GM21529 (cell line): Measurements from ENCODE around the gene LY86.

Experiments used
- ATAC-seq: cut with Tn5 transposase; IDR thresholded peaks from one replicate; pipeline ENCODE4 v1.9.1; 2021; ENCODE audit not compliant: unreplicated experiment

LY86 gene

DNA sequence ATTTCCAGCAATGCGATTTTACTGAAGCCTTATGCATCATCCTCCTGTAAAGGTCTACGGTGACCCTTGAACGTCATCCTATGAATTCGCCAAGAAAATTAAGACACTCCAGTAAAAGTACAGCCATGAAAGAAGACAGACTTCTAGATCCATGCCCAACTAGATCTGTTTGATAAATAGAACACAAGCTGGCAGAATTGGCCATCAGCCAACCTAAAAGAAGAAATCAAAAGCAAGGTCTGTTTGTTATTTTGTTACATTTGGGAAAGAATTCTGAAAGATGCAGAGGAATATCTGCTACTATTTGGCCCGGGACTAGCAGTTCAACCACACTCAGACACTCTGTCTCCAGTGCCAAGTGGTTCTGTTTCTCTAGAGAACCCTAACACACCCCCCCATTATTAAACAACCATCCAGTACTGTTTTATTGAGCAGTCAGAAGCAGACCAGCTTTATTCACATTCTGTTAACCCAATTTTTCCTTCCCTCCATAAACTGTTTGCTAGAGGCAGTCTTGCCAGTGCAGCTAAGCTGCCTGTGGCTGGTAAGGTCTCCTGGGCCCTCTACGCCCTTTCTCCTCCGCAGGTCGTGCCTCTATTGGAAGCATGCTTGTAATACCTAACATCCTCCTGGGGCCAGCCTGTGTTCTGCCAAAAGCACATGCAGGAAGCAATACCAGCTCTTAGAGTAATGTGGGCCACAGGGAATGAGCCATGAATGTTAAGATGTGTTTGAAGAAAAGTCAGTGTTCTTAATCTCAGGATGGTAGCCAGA, 30.7 kb downstream of the LY86 start:
- ATAC-seq, result no peak

DNA sequence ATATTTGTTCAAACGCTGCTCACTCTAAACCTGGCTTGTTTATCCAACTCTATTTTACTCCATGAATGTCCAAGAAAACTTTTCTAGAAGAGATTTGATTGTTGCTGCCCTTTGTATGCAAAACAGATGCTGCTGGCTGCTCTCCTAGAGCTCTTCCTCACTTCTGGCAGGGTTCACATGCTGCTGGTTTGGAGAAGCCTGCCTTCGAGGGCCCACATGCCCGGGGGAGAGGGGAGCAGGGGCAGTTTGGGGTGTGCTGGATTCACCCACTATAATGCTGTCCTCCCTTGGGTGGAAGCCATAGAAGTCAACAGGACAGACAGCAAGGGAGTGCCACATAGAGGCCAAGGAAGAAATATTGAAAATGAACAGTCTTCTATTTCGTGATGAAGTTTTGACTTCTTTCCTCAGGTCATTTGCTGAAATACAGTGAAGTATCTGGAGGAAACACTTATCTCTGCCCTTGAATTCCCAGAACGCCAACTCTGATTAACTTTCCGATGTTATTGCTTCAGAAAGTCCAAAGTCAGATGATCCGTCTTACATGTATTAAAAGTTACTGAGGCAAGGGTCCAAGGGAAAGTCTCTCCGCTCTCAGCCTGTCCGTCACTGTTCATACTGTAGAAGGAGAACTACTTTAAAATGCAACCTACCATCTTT, 32.4 kb downstream of the LY86 start:
- no peak for ATAC-seq

DNA sequence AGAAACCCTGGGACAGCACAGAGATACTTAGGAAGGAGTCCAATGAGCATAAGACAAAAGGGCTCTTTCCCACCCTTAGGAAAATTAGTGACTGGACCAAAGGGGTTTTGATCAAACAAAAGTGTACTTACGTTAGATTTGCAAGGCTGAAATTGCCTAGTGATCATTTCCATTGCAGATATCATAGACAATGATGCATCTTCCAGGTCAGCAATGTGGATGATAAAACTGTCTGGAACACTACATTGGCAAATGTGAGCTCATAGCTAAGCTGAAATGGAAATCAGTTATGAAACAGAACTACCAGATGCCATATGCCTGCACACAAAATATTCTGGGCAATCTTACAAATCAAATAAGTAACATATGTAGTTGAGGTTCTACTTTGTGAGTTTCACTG, 34.0 kb downstream of the LY86 start:
- no peak for ATAC-seq

DNA sequence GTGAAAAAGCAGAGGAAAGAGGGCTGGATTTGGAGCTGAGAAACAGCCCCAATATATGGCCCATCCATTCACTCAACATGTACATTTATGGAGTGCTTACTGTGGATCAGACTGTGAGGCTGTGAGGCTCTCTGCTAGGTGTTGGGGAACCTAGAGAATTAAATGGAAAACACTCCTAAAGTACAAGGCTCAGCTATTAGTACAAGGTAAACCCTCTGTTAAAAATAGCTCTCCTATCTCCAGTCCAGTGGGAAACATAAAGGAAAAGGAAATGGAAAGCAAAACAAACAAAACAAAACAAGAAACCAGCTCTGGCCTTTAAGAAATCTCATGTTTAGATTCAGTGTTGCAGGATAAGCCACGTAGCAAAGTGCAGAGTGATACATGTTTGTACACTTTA, 35.0 kb downstream of the LY86 start:
- no peak for ATAC-seq

DNA sequence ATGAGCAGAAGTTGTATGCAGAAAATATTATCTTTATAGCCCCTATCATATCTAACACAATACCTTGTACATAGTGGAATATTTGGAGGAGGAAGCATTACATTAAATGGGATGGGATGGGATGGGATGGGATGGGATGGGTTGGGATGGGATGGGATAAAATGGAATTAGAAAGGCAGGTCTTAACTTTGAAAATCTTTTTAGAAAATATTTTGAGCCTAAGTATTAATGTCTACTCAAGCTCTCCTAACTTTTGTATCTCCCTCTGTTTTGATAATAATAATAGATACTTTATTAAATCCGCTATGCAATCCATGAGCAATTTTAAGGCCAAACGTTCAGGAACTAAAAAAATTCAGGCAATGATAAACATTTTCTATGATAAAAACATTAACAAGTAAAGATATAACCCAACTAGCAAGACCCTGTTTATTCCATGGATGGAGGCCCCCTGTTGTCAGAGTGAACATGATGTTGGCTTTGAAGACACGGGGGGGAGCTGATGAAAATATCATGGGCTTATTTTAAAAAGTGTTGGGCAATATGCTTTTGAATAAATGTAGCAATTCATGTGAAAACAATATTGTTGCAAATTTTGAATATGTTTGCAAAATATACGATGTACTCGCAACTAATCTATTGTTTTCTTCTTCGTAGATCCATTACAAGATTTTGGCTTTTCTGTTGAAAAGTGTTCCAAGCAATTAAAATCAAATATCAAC, 35.9 kb downstream of the LY86 start:
- no peak for ATAC-seq

DNA sequence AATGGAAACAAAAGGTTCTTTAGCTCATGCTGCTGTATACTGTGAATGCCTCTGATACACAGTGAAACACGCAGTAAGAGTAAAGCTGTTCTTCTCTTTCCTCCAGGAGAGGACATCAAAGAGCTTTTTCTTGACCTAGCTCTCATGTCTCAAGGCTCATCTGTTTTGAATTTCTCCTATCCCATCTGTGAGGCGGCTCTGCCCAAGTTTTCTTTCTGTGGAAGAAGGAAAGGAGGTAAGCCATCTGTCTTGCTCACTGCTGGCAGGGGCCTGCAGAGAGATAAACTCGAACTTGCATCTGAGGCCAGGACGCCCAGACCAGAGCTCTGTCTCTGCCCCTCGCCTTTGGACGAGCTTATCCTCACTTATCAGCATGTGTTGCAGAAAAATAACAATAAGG, 37.7 kb downstream of the LY86 start:
- ATAC-seq, result no peak

DNA sequence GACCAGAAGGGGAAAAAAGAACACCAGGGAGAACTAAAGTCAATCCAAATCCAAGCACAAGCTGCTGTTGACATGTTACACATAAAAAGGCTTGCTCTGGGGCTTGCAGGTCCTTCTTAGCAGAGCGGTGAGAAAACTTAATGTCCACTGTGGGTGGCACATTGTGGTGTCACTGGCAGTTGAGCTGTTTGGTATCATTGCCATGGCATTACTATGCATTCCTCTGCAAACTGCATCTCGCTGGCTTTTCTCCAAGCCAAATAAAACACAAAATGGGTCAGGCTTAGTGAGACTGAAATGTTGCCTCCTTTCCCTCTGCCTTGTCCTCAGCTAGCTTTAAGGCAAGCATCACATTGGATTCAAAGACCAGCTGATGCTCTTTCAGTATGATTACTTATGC, 40.9 kb downstream of the LY86 start:
- no peak for ATAC-seq

DNA sequence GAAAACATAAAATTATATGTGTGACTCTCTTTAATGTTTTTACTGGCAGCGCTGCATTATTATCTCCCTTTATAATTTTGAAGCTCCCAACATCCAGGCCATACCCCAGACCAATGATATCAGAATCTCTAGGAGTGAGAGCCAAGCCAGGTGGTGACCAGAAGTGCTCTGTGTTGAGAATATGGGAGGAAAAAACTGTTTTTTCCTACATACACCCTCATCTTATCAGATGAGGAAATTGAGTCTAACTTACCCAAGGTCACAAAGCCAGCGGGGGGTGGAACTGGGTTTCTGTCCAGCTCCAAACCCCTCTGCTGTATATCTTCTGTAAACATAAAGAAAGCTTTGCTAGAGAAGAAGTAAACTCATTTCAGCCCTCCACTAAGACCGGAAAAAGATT, 42.5 kb downstream of the LY86 start:
- no peak for ATAC-seq

DNA sequence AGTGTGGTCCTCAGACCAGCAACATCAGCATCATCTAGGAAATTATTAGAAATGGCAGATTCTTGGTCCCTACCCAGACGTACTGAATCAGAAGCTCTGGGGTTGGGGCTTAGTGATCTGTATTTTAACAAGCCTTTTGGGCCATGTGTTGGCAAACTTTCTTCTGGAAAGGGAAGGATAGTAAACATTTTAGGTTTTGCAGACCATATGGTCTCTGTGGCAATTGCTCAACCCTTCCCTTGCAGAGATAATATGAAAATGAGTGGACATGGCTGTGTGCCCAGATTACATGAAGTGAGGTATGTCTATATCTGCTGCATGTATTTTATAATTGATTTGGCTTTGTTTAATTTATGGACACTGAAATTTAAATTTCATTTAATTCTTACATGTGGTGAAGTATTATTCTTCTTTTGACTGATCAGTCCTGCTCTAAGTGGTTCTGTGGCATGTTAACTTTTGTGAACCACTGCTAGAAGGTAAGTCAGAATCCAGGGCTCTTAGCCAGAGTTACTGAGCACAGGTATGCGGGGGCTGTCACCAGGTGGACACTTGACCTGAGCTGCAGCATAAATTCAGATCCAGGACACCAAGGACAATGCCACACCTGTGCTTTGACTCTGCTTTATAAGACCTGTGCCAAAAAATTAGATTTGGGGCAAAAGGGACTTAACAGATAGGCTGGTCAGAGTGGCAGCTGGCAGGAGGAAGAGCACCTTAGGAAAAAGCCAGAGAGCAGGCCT, 43.2 kb downstream of the LY86 start:
- no peak for ATAC-seq

DNA sequence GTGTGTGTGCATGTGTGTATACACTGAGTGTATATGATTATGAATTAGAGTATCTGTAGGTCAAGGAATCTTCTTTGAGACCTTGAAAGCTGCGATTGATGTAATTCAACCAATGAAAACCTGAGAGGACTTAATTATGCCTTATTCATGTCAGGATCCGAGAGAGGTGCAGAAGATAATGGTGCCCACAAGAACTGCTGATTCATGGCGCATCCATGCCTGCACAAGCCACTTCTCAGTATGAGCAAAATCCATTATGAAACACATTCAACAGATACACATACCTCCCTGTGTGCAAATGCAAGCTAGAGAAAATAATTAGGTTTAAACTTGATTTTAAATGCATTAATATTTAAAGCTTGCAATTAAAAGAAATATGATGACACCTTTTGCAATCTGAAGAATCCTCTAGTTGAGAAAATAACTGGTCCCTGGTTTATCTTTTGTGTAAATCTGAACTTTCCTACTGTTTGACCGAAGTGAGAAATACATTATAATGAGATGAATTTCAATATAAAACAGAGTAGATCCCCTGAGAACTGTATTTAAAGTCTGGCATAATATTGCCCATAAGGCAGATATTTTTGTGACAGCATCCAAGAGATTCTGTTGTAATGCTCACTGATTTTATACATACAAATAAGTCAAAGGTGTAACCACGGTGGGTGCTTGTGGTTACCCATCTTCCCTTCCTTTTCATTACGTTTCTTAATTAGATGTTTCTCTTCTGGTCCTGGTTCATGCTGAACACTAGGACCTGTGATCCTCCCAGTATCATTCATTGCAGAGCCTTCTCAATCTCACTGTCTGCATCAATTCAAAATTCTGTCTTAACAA, 45.6 kb downstream of the LY86 start:
- ATAC-seq, result no peak

DNA sequence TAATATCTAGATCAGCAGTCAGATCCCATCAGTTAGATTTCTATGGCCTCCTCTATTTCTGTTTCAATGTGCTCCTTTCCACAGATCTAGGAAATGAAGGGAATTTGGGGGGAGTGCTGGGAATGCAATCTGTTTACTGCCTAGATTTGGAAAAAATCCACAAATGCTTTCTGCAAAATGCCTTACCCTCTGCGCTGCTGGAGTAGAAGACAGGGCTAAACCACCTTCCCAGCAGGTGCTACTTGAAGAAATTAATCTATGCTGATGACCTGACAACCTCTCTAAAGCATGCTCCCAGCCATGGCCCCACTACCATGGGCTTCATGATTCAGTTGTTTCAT, 46.2 kb downstream of the LY86 start:
- no peak for ATAC-seq

DNA sequence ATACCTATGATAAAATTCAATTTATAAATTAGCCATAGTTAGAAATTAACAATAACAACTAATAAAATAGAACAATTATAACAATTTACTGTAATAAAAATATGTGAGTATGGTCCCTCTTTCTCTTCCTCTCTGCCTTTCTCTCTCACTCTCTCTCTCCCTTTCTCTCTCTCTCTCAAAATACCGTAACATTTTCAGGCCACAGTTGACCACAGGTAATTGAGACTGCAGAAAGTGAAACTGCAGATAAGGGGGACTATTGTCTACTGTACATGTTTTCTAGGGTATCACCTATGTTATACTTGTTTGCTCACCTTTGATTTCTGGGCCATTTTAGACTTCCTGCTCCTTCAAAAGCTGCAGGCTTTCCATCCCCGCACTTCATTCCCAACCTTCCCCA, 46.8 kb downstream of the LY86 start:
- ATAC-seq, result peak; percentile 48

DNA sequence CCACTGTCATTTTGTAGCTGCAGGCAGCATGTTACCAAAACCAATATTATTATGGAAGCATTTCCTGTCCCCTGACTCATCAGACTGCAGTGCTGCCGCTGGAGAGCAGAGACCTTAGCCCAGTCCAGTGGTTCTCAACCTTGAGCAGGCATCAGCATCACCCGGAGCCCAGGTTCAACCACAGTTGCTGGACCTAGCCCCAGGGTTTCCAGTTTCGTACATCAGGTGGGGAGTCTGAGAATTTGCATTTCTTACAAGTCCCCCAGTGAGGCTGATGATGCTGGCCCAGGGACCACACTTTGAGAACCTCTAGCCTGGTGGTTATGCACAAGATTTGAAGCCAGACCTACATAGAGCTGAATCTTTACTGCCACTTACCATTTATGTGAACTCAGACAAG, 47.3 kb downstream of the LY86 start:
- ATAC-seq, result peak; percentile 63

DNA sequence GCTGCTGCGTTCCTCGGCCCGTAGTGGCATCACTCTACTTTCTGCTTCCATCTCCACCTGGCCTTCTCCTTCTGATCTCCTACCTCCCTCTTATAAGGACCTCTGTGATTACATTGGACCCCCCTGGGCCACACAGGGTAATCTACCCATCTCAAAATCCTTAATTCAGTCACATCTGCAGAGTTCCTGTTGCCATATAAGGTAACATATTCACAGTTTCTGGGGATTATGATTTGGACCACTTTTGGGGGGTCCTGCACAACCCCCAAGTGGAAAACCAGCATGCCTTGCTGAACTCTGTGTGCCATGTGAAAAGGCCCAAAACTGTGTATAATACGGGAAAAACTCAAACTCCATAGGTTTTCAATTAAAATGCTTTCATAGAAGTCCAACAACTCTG, 51.1 kb downstream of the LY86 start:
- no peak for ATAC-seq

DNA sequence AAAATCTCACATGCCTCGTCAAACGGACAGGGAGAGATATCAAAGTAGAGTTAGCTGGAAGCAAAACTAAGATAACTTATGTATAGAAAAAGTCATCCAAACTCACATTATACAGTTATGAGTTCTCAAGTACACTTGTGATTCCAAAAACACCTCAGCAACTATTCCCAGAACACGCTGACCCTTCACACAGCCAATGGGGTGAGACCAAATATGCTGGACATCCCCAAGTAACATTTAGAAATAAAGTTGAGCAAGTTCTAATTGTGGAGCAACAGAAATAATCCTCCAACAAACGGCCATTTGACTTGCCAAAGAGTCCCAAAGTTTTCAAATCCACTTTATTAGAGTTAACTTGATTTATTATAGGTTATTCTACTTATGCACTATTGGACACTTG, 52.4 kb downstream of the LY86 start:
- no peak for ATAC-seq

DNA sequence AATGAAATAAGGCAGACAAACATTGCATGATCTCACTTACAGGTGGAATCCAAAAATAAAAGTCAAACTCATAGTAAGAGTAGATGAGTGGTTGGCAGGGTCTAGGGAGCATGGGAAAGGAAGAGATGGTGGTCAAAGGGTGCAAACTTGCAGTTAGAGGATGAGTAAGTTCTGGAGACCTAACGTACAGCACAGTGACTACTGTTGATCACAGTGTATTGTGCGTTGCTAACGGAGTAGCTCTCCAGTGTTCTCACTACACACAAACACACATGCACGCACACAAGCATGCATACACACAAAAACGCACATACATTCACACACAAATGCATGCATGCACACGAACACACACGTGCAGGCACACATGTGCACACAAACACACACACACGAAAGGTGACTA, 54.9 kb downstream of the LY86 start:
- ATAC-seq, result peak; percentile 90

DNA sequence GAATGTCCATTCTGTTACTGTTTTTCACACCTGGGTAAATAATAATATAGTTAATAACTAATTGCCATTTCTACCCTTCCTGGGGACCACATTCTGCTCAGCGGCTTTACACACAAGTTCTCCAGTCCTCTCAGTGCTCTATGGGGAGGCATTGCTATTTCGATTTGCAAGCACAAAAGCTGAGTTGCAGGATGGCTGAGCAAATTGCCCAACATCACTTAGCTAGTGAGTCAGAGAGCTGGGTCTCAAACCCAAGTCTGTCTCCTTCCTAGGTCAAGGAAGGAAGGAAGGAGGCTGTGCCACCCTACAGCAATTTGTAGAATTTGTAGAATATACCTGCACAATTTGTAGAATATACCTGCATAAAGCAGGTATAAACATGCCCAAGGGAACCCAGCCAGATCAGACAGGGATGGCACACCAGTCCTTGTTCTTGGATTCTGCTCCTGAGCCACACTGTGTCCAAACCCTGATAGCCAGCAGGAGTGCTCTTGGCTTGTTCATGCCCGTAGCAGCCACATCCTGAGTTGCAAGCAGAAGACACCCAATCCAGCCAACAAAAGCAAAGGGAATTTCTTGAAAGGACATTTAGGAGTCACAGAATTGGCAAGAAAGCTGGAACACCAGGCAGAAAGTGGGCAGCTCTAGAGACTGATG, 56.9 kb downstream of the LY86 start:
- no peak for ATAC-seq

DNA sequence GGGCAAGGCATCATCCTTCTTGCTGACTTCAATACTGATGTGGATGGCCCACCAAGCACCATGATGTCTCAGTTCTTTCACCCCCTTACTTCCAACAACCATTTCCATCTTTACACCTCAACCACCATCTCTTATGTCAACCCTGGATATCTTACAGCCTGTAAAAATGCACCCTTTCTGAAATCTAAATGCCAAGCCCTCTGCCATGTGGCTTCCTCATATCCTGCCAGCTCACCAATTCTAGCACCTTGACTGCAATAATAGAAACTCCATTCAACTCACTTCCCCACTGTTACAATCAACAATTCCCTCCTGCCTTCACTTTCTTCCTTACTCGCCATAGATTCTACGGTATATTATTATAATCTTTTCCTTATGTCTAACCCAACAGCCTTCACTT, 57.9 kb downstream of the LY86 start:
- no peak for ATAC-seq

DNA sequence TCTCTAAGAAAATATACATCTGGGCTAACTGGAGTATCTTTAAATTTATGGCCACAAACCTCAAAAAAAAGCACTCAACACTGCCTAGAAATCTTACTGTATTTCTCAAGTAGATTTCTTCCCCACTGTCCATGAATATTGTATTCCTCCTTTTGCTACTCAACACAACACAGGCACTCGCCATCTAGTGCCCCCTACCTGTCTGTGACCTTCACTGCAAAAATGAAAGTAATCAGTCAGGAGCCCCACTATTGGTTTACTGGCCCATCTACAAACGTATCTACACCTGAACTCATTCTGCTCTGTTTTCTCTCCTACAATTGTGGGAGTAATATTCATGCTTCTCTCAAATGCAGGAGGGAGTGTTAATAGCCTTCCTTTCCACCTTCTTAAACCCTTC, 58.3 kb downstream of the LY86 start:
- ATAC-seq, result no peak

DNA sequence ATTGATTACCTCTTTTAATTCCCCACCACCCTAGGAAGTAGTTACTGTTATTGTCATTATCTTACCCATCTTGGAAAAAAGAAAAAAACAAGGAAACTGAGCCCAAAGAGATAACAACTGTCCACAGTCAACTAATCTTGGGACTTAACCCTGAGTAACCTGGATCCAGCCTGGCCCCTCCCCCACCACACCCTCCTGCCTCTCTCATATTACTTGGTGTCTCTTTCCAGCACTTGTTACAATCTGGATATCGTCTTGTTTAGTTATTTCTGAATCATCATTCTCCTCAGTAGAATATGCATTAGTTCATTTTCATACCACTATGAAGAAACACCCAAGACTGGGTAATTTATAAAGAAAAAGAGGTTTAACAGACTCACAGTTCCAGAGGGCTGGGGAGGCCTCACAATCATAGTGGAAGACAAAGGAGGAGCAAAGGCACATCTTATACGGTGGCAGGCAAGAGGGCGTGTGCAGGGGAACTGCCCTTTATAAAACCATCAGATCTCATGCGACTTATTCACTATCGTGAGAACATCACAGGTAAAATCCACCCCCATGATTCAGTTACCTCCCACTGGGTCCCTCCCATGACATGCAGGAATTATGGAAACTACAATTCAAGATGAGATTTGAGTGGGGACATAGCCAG, 60.3 kb downstream of the LY86 start:
- no peak for ATAC-seq
